ENCODE data around the gene SLC66A3. TPM values are rescaled to one million over a fixed set of nuclear protein-coding genes. Genes with fewer than 3 reads are reported as not detected.

Gene SLC66A3
- total and polyA plus RNA-seq, 10 donors, result 16.8 to 82.1 (median 37.3) TPM

- Histone ChIP-seq H3K4me1 (peaks cover 18 to 68% (median 49%) of the 10 kb centered on the region in 6 donors), H3K27me3 (replicated peaks in 1 of 7) (peaks cover 0 to 18% (median 0%) of the 10 kb centered on the region in 7 donors), H3K36me3 (no peaks in the 10 kb centered on the region), H3K27ac (peak overlapping the region in 2 of 8 donors; percentile 48 to 65), H3K4me3 (peak overlapping the region in 5 of 8 donors; percentile 36 to 69 (median 45)), H3K9me3 (no peaks in the 10 kb centered on the region)
- WGBS, 5 donors, result 70 to 78% (median 75%) methylated on average over 16 to 19 of the region's 19 CpGs
- intact Hi-C loops (cut with DNase I; ENCODE audit: low total_unique reads), result loop anchor here (5.0 to 10.0 kb wide), 2 partner anchors 315 to 453 kb away; no protein-coding TSS in a partner anchor
- peak; percentile 65 for DNase-seq
- TF ChIP-seq POLR2A (IDR thresholded peaks at IDR 0.05), result no peak
- TF ChIP-seq CTCF (IDR thresholded peaks at IDR 0.05 in 8 of 11, conservative IDR thresholded peaks at IDR 0.05 in 3 of 11), result no peak
- no peak for TF ChIP-seq POLR2AphosphoS5 (IDR thresholded peaks at IDR 0.05)
These were observed 23.1 kb upstream of the SLC66A3 start for GRCh38 chr2:11132036-11132671.

- TF ChIP-seq POLR2A (IDR thresholded peaks at IDR 0.05) (no peak), CTCF (IDR thresholded peaks at IDR 0.05 in 8 of 11, conservative IDR thresholded peaks at IDR 0.05 in 3 of 11) (no peak), POLR2AphosphoS5 (IDR thresholded peaks at IDR 0.05) (no peak)
- DNase-seq, result peak; percentile 86
- no peaks in the 10 kb centered on the region for H3K36me3 ChIP-seq
- H3K27me3 ChIP-seq (replicated peaks in 1 of 7), result peaks cover 0 to 18% (median 0%) of the 10 kb centered on the region in 7 donors
- peak overlapping the region in 7 of 8 donors; percentile 29 to 69 (median 41) for H3K4me3 ChIP-seq
- WGBS, 5 donors, result 33 to 58% (median 50%) methylated on average over 10 to 25 of the region's 25 CpGs
- H3K4me1 ChIP-seq, result peaks cover 18 to 58% (median 42%) of the 10 kb centered on the region in 6 donors
- intact Hi-C loops (cut with DNase I; ENCODE audit: low total_unique reads), result loop anchor here (5.0 to 10.0 kb wide), 2 partner anchors 314 to 451 kb away; no protein-coding TSS in a partner anchor
- H3K9me3 ChIP-seq, result no peaks in the 10 kb centered on the region
- H3K27ac ChIP-seq, result peak overlapping the region in 5 of 8 donors; percentile 14 to 65 (median 52)
These were observed 21.9 kb upstream of the SLC66A3 start for GRCh38 chr2:11133238-11133935.

GRCh38 chr2:11133936-11134320, 21.3 kb upstream of the SLC66A3 start:
- TF ChIP-seq CTCF (IDR thresholded peaks at IDR 0.05 in 8 of 11, conservative IDR thresholded peaks at IDR 0.05 in 3 of 11), result no peak
- intact Hi-C loops (cut with DNase I; ENCODE audit: low total_unique reads), result loop anchor here (5.0 to 10.0 kb wide), 2 partner anchors 313 to 451 kb away; no protein-coding TSS in a partner anchor
- peaks cover 0 to 18% (median 0%) of the 10 kb centered on the region in 7 donors for H3K27me3 ChIP-seq (replicated peaks in 1 of 7)
- no peaks in the 10 kb centered on the region for H3K36me3 ChIP-seq
- H3K4me1 ChIP-seq, result peaks cover 18 to 52% (median 39%) of the 10 kb centered on the region in 6 donors
- no peak overlapping the region for H3K27ac ChIP-seq
- peak; percentile 58 for DNase-seq
- WGBS, 5 donors, result 67 to 77% (median 75%) methylated on average over 8 of the region's 8 CpGs
- H3K9me3 ChIP-seq, result no peaks in the 10 kb centered on the region
- peak overlapping the region in 1 of 8 donors; percentile 69 for H3K4me3 ChIP-seq

GRCh38 chr2:11134349-11134748, 20.9 kb upstream of the SLC66A3 start:
- Histone ChIP-seq H3K4me1 (peaks cover 16 to 48% (median 37%) of the 10 kb centered on the region in 6 donors), H3K27me3 (replicated peaks in 1 of 7) (peaks cover 0 to 18% (median 0%) of the 10 kb centered on the region in 7 donors), H3K9me3 (no peaks in the 10 kb centered on the region), H3K27ac (no peak overlapping the region), H3K4me3 (no peak overlapping the region), H3K36me3 (no peaks in the 10 kb centered on the region)
- TF ChIP-seq POLR2AphosphoS5 (IDR thresholded peaks at IDR 0.05), result no peak
- TF ChIP-seq POLR2A (IDR thresholded peaks at IDR 0.05), result no peak
- TF ChIP-seq CTCF (IDR thresholded peaks at IDR 0.05 in 8 of 11, conservative IDR thresholded peaks at IDR 0.05 in 3 of 11), result no peak
- intact Hi-C loops (cut with DNase I; ENCODE audit: low total_unique reads), result loop anchor here (5.0 to 10.0 kb wide), 2 partner anchors 313 to 450 kb away; no protein-coding TSS in a partner anchor
- DNase-seq, result peak; percentile 18
- WGBS, 5 donors, result 86 to 96% (median 88%) methylated on average over 5 of the region's 5 CpGs

Measured in spleen (tissue), 11 donors.